Measurements from ENCODE around the gene ARG2. TPM values are rescaled to one million over a fixed set of nuclear protein-coding genes. Genes with fewer than 3 reads are reported as not detected.

Gene ARG2
- total RNA-seq = 1.2 TPM
- long read RNA-seq, partial matches to known transcripts = 0 of 1 reads
- long read RNA-seq, other reads (novel, unspliced or antisense) = 0 of 1 reads

- no peaks in the 10 kb centered on the region for H3K36me3 ChIP-seq
- H3K4me3 ChIP-seq = peak within 1 kb of the TSS; percentile 69
- peak; percentile 97 for DNase-seq
- H3K27ac ChIP-seq (replicated peaks) = peak within 1 kb of the TSS; percentile 54
- H3K27me3 ChIP-seq (ENCODE audit: low read depth) = no peaks in the 10 kb centered on the region
- intact Hi-C loops (cut with micrococcal nuclease) = no loop called here
- no peak for TF ChIP-seq CTCF (IDR thresholded peaks at IDR 0.05; ENCODE audit: borderline replicate concordance)
- no peaks in the 10 kb centered on the region for H3K9me3 ChIP-seq (replicated peaks)
- H3K4me1 ChIP-seq = peaks cover 26% of the 10 kb centered on the region
These were observed at the start of gene ARG2 for GRCh38 chr14:67619446-67620216. Gene ARG2, plus strand, starts transcription at chr14:67619920. Its CDS starts 58 bp downstream, at chr14:67619978.

DNA sequence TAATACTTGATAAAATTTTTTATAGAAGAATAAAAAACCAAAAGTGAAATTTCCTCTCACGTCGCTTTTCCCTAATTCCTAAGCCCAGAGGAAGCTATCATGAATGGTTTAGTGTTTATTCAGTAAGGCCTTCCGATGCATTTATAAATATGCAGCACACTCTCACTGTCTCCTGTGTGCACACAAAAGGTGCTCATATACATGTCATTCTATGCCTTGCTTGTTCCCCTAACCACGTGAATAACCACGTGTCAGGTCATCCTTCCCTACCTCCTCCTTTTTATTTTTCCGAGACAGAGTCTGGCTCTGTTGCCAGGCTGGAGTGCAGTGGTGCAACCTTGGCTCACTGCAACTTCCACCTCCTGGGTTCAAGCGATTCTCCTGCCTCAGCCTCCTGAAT is 49.3 kb upstream of the ARG2 start:
- no peak for TF ChIP-seq CTCF (IDR thresholded peaks at IDR 0.05; ENCODE audit: borderline replicate concordance)
- H3K27ac ChIP-seq (replicated peaks) = no peak overlapping the region
- no peaks in the 10 kb centered on the region for H3K4me1 ChIP-seq
- DNase-seq = no peak
- no peaks in the 10 kb centered on the region for H3K36me3 ChIP-seq
- intact Hi-C loops (cut with micrococcal nuclease) = loop anchor here (5.0 kb wide), 1 partner anchor 143 kb away; no protein-coding TSS in a partner anchor
- no peaks in the 10 kb centered on the region for H3K27me3 ChIP-seq (ENCODE audit: low read depth)
- H3K4me3 ChIP-seq = no peak overlapping the region
- H3K9me3 ChIP-seq (replicated peaks) = no peaks in the 10 kb centered on the region

- no peaks in the 10 kb centered on the region for H3K27me3 ChIP-seq (ENCODE audit: low read depth)
- H3K4me3 ChIP-seq = no peak overlapping the region
- no peaks in the 10 kb centered on the region for H3K4me1 ChIP-seq
- no peaks in the 10 kb centered on the region for H3K9me3 ChIP-seq (replicated peaks)
- peak; percentile 85 for TF ChIP-seq CTCF (IDR thresholded peaks at IDR 0.05; ENCODE audit: borderline replicate concordance)
- intact Hi-C loops (cut with micrococcal nuclease) = loop anchor here (5.0 kb wide), 1 partner anchor 144 kb away; no protein-coding TSS in a partner anchor
- no peak overlapping the region for H3K27ac ChIP-seq (replicated peaks)
- no peaks in the 10 kb centered on the region for H3K36me3 ChIP-seq
- peak; percentile 51 for DNase-seq
These were observed 48.3 kb upstream of the ARG2 start for GRCh38 chr14:67571275-67571990.

DNA sequence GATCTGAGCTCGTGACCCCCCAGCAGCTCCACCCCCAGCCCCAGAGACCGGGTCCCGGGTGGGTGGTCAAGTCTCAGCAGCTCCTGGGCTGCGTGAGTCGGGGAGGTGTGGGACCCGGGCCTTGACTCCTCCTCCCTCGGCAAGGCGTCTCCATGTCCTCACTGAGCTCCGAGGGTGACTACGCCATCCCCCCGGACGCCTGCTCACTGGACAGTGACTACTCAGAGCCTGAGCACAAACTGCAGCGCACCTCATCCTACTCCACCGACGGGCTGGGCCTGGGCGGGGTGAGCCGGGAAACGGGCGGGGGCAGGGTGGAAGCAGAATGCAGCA is 47.8 kb upstream of the ARG2 start:
- no peaks in the 10 kb centered on the region for H3K9me3 ChIP-seq (replicated peaks)
- no peak for TF ChIP-seq CTCF (IDR thresholded peaks at IDR 0.05; ENCODE audit: borderline replicate concordance)
- DNase-seq = no peak
- H3K27ac ChIP-seq (replicated peaks) = no peak overlapping the region
- H3K27me3 ChIP-seq (ENCODE audit: low read depth) = no peaks in the 10 kb centered on the region
- H3K4me1 ChIP-seq = no peaks in the 10 kb centered on the region
- no peak overlapping the region for H3K4me3 ChIP-seq
- intact Hi-C loops (cut with micrococcal nuclease) = loop anchor here (5.0 kb wide), 1 partner anchor 145 kb away; no protein-coding TSS in a partner anchor
- H3K36me3 ChIP-seq = no peaks in the 10 kb centered on the region

GRCh38 chr14:67572608-67573007 is 47.1 kb upstream of the ARG2 start:
- no peaks in the 10 kb centered on the region for H3K9me3 ChIP-seq (replicated peaks)
- H3K27me3 ChIP-seq (ENCODE audit: low read depth) = no peaks in the 10 kb centered on the region
- H3K27ac ChIP-seq (replicated peaks) = no peak overlapping the region
- intact Hi-C loops (cut with micrococcal nuclease) = loop anchor here (5.0 kb wide), 1 partner anchor 145 kb away; no protein-coding TSS in a partner anchor
- no peak overlapping the region for H3K4me3 ChIP-seq
- DNase-seq = no peak
- no peaks in the 10 kb centered on the region for H3K36me3 ChIP-seq
- no peaks in the 10 kb centered on the region for H3K4me1 ChIP-seq
- TF ChIP-seq CTCF (IDR thresholded peaks at IDR 0.05; ENCODE audit: borderline replicate concordance) = no peak

Data from left ventricle myocardium inferior (tissue), 1 donor.